Measurements from ENCODE around the gene PTPRA.

DNA sequence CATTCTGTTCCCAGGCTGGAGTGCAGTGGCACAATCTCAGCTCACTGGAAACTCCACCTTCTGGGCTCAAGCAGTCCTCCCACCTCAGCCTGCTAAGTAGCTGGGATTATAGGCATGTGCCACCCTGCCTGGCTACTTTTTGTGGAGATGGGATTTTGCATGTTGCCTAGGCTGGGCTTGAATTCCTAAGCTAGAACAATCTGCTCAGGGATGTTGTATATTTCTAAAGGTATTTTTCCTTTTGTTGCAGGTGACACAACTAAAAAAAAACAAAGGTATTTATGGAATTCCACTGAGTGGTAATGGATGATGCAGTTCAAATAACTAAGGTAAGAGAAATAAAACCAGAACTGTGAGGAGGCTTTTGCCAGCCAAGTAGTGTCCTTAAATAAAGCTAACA lies 49.7 kb downstream of the PTPRA start:
- TF ChIP-seq CTCF (IDR thresholded peaks at IDR 0.05): no peak
- no peak for TF ChIP-seq POLR2A (IDR thresholded peaks at IDR 0.05)

All from thyroid gland (tissue), 4 donors.